B cell (primary cell): ENCODE results near the gene NBR1. TPM values are rescaled to one million over a fixed set of nuclear protein-coding genes. Genes with fewer than 3 reads are reported as not detected.

Experiments
- ATAC-seq: fragments of 200-7000 bp; cut with Tn5 transposase; one replicate; pipeline ENCODE4 v1.10.0; 2021; ENCODE audit warnings: low read depth, mild to moderate bottlenecking, moderate number of reproducible peaks, moderate library complexity
- CTCF ChIA-PET: fragments of 350-600 bp; sonication (Branson Sonifier 250); formaldehyde crosslinking; loops from one replicate; lab custom pipeline; 2021; ENCODE audit warnings: antibody characterized with exemption, inconsistent platforms; lab: Charles Lee
- POLR2A ChIA-PET: fragments of 350-600 bp; sonication (Branson Sonifier 250); formaldehyde crosslinking; loops from one replicate; lab custom pipeline; 2021; ENCODE audit warnings: antibody characterized with exemption; lab: Charles Lee
- DNase-seq: peaks from one replicate; pipeline ENCODE4 v3.0.0; 2013
- H2AFZ ChIP-seq: 2 replicates; pipeline ENCODE4 v1.6.1; 2012; ENCODE audit warnings: mild to moderate bottlenecking, low read depth, low read length; ENCODE audit not compliant: insufficient read depth, poor library complexity, severe bottlenecking
- H3K27ac ChIP-seq, 2 donors: 1 replicate in 1 of 2; 2 replicates in 1 of 2; pipeline ENCODE4 v1.5.1; 2012 to 2013; ENCODE audit warnings: low read length in 2 of 2, mild to moderate bottlenecking in 2 of 2, moderate library complexity in 1 of 2
- H3K27me3 ChIP-seq, 4 experiments: fragments of 200-600 bp in 1 of 4; sonication (generic) in 1 of 4; replicated peaks in 1 of 4; 1 replicate in 2 of 4; 2 replicates in 2 of 4; pipeline versions ENCODE4 v1.6.1 to v1.7.0; 2013 to 2016; ENCODE audit warnings: low read length in 3 of 4, mild to moderate bottlenecking in 2 of 4, mixed read lengths in 1 of 4, moderate library complexity in 1 of 4; ENCODE audit not compliant: insufficient read depth in 4 of 4, control insufficient read depth in 3 of 4; ENCODE audit errors: control extremely low read depth in 1 of 4
- H3K36me3 ChIP-seq, 2 experiments: replicated peaks in 1 of 2; 1 replicate in 1 of 2; 2 replicates in 1 of 2; pipeline versions ENCODE4 v1.6.1 to v1.7.1; 2013; ENCODE audit warnings: low read length in 1 of 2; ENCODE audit not compliant: insufficient read depth in 2 of 2, control insufficient read depth in 1 of 2; ENCODE audit errors: control extremely low read depth in 1 of 2, extremely low read depth in 1 of 2
- H3K4me1 ChIP-seq, 2 donors: fragments of 200-600 bp in 1 of 2; sonication (generic) in 1 of 2; 1 replicate in 1 of 2; 2 replicates in 1 of 2; pipeline versions ENCODE4 v1.5.1 to v1.6.1; 2013 to 2017; ENCODE audit warnings: low read length in 2 of 2; ENCODE audit not compliant: control insufficient read depth in 2 of 2, insufficient read depth in 2 of 2
- H3K4me2 ChIP-seq: replicated peaks from 2 replicates; pipeline ENCODE3; 2012; ENCODE audit warnings: mild to moderate bottlenecking, low read depth, low read length; ENCODE audit not compliant: poor library complexity, severe bottlenecking
- H3K4me3 ChIP-seq, 5 experiments: fragments of 200-600 bp in 1 of 5; sonication (generic) in 1 of 5; 1 replicate in 3 of 5; 2 replicates in 2 of 5; pipeline versions ENCODE4 v1.5.1 to v1.7.0; 2011 to 2016; ENCODE audit warnings: low read length in 4 of 5, mild to moderate bottlenecking in 4 of 5, low read depth in 2 of 5, control low read depth in 1 of 5, moderate library complexity in 1 of 5; ENCODE audit not compliant: insufficient read depth in 1 of 5; ENCODE audit errors: control extremely low read depth in 1 of 5, extremely low read depth in 1 of 5
- H3K79me2 ChIP-seq: fragments of 200-600 bp; sonication (generic); one replicate; pipeline ENCODE4 v1.6.0; 2016; ENCODE audit warnings: low read length; ENCODE audit not compliant: control insufficient read depth, insufficient read depth
- H3K9ac ChIP-seq: fragments of 200-600 bp; sonication (generic); 2 replicates; pipeline ENCODE4 v1.6.1; 2017; ENCODE audit warnings: mild to moderate bottlenecking, low read length, moderate library complexity
- H3K9me3 ChIP-seq, 3 donors: one replicate each; pipeline versions ENCODE4 v1.6.1 to v1.7.1; 2013; ENCODE audit warnings: low read length in 2 of 3; ENCODE audit not compliant: control insufficient read depth in 2 of 3, insufficient read depth in 1 of 3; ENCODE audit errors: control extremely low read depth in 1 of 3
- H4K20me1 ChIP-seq: 2 replicates; pipeline ENCODE4 v1.6.0; 2012; ENCODE audit warnings: mild to moderate bottlenecking, low read length; ENCODE audit not compliant: insufficient read depth, control insufficient read depth, poor library complexity, severe bottlenecking
- H3K27ac Mint-ChIP-seq: one replicate; pipeline ENCODE4 v1.8.0; 2021; ENCODE audit warnings: mixed read lengths
- H3K27me3 Mint-ChIP-seq: one replicate; pipeline ENCODE4 v1.8.0; 2021; ENCODE audit warnings: mixed read lengths
- H3K4me1 Mint-ChIP-seq: one replicate; pipeline ENCODE4 v1.8.0; 2021; ENCODE audit warnings: mixed read lengths
- H3K4me3 Mint-ChIP-seq: one replicate; pipeline ENCODE4 v1.8.0; 2021; ENCODE audit warnings: mixed read lengths
- H3K9me3 Mint-ChIP-seq: one replicate; pipeline ENCODE4 v1.8.0; 2022; ENCODE audit warnings: mixed read lengths; ENCODE audit not compliant: insufficient read depth
- CTCF ChIP-seq: fragments of 200-600 bp; IDR thresholded peaks from one replicate; pipeline ENCODE4 v1.8.0; 2022; ENCODE audit warnings: antibody characterized with exemption, mild to moderate bottlenecking
- EZH2 ChIP-seq: IDR thresholded peaks from 2 replicates; pipeline ENCODE4 v1.6.1; 2012; ENCODE audit warnings: borderline replicate concordance, low read depth, mild to moderate bottlenecking, moderate library complexity, low read length; ENCODE audit not compliant: insufficient read depth, poor library complexity, severe bottlenecking
- WGBS: methylation state at CpG from one replicate; pipeline ENCODE4 v1.1.5; 2013; ENCODE audit warnings: missing lambda C conversion rate; ENCODE audit not compliant: insufficient coverage; 5-methylcytosine and 5-hydroxymethylcytosine counted together
- intact Hi-C: fragments of 100-400 bp; cut with micrococcal nuclease; formaldehyde crosslinking; loops from one replicate; pipeline ENCODE4 v1.10.0; 2022
- polyA plus RNA-seq: library from polyadenylated mRNA; depleted of rRNA; stranded (reverse); fragments of >200 nt; gene quantifications from 2 replicates; pipeline ENCODE4 v1.2.3, GENCODE V29; 2012
- total RNA-seq, 2 donors: library from RNA; stranded (reverse); fragments of 120-200 nt in 1 of 2; gene quantifications; 1 replicate in 1 of 2; 2 replicates in 1 of 2; pipeline versions ENCODE4 v1.2.3 to v1.2.4, GENCODE V29; 2013 to 2022

The NBR1 gene
- total and polyA plus RNA-seq, 2 donors (not counting 1 experiment from before 2014, with no cell fraction given) = 18.8 to 43.9 TPM

GRCh38 chr17:43193251-43193650, 22.2 kb downstream of the NBR1 start:
- Histone ChIP-seq H3K36me3 (peaks cover 36 to 79% of the 10 kb centered on the region in 2 experiments), H4K20me1 (no peaks in the 10 kb centered on the region), H3K79me2 (peaks cover 10% of the 10 kb centered on the region), H2AFZ (no peak overlapping the region), H3K9me3 (no peaks in the 10 kb centered on the region), H3K4me2 (no peak overlapping the region), H3K27ac (no peak overlapping the region), H3K9ac (no peak overlapping the region), H3K27me3 (no peaks in the 10 kb centered on the region), H3K4me3 (no peak overlapping the region), H3K4me1 (no peaks in the 10 kb centered on the region)
- Mint-ChIP-seq H3K4me3 (no peak overlapping the region), H3K9me3 (no peaks in the 10 kb centered on the region), H3K27ac (no peak overlapping the region), H3K4me1 (no peaks in the 10 kb centered on the region), H3K27me3 (no peaks in the 10 kb centered on the region)
- ChIA-PET POLR2A (no interaction called here), CTCF (interaction anchor here (0.6 to 1.1 kb wide), 2 partner anchors 15 to 1831 kb away, joined by 3 read pairs; no protein-coding TSS in a partner anchor)
- intact Hi-C loops = no loop called here
- ATAC-seq (no peak), DNase-seq (no peak)
- TF ChIP-seq EZH2 (no peak), CTCF (no peak)
- WGBS = 98% methylated on average over 5 of the region's 5 CpGs

GRCh38 chr17:43199633-43200032, 28.6 kb downstream of the NBR1 start:
- ATAC-seq (no peak), DNase-seq (no peak)
- Histone ChIP-seq H4K20me1 (no peaks in the 10 kb centered on the region), H3K27ac (no peak overlapping the region), H3K4me3 (no peak overlapping the region), H3K9me3 (no peaks in the 10 kb centered on the region), H2AFZ (no peak overlapping the region), H3K4me1 (no peaks in the 10 kb centered on the region), H3K79me2 (no peaks in the 10 kb centered on the region), H3K27me3 (no peaks in the 10 kb centered on the region), H3K9ac (no peak overlapping the region), H3K4me2 (no peak overlapping the region), H3K36me3 (peaks cover 28 to 65% of the 10 kb centered on the region in 2 experiments)
- no peak overlapping the region for H3K27ac Mint-ChIP-seq
- WGBS = no CpG with 5 or more reads among the region's 2 CpGs
- H3K27me3 Mint-ChIP-seq = no peaks in the 10 kb centered on the region
- no peaks in the 10 kb centered on the region for H3K4me1 Mint-ChIP-seq
- POLR2A ChIA-PET = interaction anchor here (0.6 kb wide), 2 partner anchors 133 to 157 kb away, joined by 3 to 12 read pairs; no protein-coding TSS in a partner anchor
- CTCF ChIA-PET = interaction anchor here (0.5 to 2.6 kb wide), 3 partner anchors 14 to 116 kb away, joined by 4 to 13 read pairs (median 5); partner anchors contain the start of gene BRCA1
- H3K4me3 Mint-ChIP-seq = no peak overlapping the region
- no peak for TF ChIP-seq CTCF
- no peaks in the 10 kb centered on the region for H3K9me3 Mint-ChIP-seq
- intact Hi-C loops = no loop called here
